Left cardiac atrium (tissue), 4 donors: ENCODE results near the gene CTTN. TPM values are rescaled to one million over a fixed set of nuclear protein-coding genes. Genes with fewer than 3 reads are reported as not detected.

Experiments
- ATAC-seq, 2 donors: fragments of 200-7000 bp; cut with Tn5 transposase; one replicate each; pipeline ENCODE4 v1.9.1; 2020; ENCODE audit warnings: mild to moderate bottlenecking in 2 of 2, moderate library complexity in 2 of 2
- DNase-seq: peaks from one replicate; pipeline ENCODE4 v3.0.0-alpha.2; 2020
- intact Hi-C, 2 donors: fragments of 100-400 bp; cut with DNase I; formaldehyde crosslinking; loops; one replicate each; pipeline versions ENCODE4 v1.14.1 to v1.15.1; 2022 to 2023
- total RNA-seq, 2 donors: library from RNA; stranded (reverse); fragmentation: NEBNext Ultra II Directional; extraction: Animal tissue kit (Norgen Biotek cat#: 25700); gene quantifications; one replicate each; pipeline ENCODE4 v1.2.1, GENCODE V29; 2021
- donor health status: DM: no; HTN: yes; CAD: no.
- donor health status: DM: no; HTN: yes; CAD: no; lungs with severe emphysema.
- donor health status: DM: yes; HTN: yes; CAD: no.
- donor health status: Dilated cardiomyopathy.

Gene CTTN
- total RNA-seq, 2 donors from 2014 or later = 71.7 to 112 TPM

DNA sequence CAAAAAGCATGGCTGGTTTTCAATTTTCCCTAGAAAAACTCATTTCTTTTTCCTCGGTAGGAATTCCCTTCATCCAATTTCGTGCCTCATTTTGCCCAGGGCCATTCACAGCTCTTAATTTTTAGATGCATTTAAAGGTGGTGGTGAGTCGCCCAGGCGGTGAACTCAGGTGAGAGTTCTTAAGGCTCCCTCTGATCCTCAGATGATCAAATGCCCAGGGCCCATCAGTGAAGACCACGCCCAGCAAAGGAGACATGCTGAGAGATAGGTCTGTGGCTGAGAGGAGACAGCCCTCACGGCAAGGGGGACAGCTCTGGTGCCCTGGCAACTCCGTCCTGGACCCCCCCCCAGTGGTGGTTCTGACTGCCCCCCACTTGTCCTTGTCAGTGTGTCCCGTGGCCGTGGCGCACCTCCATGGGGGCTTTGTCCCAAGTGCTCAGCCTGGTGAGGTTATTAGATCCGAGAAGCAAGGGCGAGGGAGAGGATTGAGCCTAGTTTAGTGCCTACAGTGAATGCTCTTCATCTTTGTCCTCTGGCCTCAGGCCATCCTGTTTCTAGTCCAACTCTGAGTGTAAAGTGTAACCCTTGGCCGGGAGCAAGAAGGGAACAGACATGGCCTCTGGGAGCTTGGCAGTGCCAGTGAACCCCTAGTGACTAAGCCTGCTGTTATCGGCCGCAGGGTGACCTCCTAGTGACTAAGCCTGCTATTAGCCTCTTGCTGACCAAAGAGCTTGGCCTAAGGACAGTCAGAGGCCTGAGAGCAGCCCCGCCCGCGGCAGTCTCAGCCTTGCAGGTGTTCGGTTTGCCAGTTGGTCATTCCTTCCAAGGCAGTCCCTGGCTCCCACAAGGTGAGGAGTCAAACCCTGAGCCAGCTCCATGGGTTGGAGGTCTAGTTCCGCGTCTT is 83.5 kb downstream of the CTTN start:
- ATAC-seq (peak; percentile 83 to 94), DNase-seq (peak; percentile 62)
- intact Hi-C loops = loop anchor here in 1 of 2 donors (1.0 to 5.0 kb wide), 2 partner anchors 15 to 275 kb away; no protein-coding TSS in a partner anchor

DNA sequence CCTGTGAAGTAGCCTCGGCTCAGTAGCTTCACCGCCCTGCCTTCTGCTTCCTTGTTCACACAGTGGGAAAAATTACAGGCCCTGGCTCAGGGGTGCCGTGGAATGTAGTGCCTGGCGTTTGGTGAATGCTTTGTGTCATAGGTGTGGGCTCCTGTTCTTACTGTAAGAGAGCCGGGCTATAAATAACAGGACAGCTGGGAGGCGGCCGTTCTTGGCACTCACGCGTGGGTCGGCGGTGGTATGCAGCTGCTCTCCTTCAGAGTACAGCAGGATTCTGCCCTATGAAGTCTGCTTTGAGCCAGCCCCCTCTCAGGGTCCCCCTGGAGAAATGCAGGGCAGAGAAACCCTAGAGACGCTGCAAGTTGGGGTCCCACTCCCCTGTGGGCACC is 84.2 kb downstream of the CTTN start:
- DNase-seq = peak; percentile 47
- intact Hi-C loops = loop anchor here in 1 of 2 donors (1.0 to 5.0 kb wide), 2 partner anchors 15 to 275 kb away; no protein-coding TSS in a partner anchor
- ATAC-seq = peak; percentile 83 to 87

DNA sequence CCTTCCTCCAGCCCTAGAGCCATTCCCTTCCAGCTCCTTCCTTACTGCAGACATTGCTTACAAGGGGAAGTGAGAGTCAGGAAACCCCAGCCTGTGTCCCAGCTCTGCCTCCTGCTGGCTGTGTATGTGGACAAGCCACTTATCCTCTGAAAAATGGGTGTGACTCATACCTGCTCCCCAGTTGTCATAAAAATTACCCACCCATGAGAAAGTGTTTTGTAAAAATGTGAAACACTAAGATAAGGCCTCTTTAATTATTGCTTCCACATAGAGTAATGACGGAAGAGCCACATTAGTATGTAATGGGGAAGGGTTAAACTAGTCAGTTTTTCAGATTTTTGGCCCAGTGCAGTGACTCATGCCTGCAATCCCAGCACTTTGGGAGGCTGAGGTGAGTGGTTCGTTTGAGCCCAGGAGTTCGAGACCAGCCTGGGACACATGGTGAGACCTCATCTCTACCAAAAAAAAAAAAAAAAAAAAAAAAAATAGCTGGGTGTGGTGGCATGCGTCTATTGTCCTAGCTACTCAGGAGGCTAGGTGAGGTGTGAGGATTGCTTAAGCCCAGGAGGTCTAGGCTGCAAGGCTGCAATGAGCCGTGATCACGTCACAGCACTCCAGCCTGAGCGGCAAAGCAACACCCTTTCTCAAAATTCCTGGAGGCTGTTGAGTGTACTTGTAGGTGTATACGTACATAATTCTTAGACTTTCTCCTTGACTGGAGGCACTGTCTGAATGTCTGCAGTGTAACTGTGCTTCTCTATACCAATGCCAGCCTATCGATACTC is 84.9 kb downstream of the CTTN start:
- ATAC-seq = peak; percentile 58 to 72
- intact Hi-C loops = loop anchor here in 1 of 2 donors (5.0 kb wide), 1 partner anchor 274 kb away; no protein-coding TSS in a partner anchor
- DNase-seq = no peak

- DNase-seq (no peak), ATAC-seq (no peak)
- intact Hi-C loops = loop anchor here in 1 of 2 donors (5.0 kb wide), 1 partner anchor 273 kb away; no protein-coding TSS in a partner anchor
Measured at GRCh38 chr11:70483917-70484316, 85.6 kb downstream of the CTTN start.

GRCh38 chr11:70485326-70486025 is 87.1 kb downstream of the CTTN start:
- ATAC-seq (no peak), DNase-seq (no peak)
- intact Hi-C loops = no loop called here

DNA sequence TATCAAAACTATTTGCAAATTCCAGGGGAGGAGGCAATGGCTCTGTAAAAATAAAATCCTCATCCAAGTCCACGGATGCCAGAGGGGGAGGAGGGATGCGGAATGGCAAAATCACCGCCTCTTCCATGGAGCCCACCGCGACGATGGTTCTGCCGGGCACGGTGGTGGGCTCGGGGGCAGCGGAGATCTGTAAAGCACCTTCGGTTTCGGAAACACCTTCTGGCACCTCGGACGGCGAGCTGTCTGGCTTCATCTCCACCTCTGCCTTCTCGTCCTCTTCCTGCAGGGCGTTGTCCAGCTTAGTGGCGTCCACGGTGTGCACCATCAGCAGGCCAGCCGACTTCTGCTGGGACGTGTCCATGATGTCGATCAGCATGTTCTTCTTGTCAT is 87.7 kb downstream of the CTTN start:
- ATAC-seq = no peak
- no peak for DNase-seq
- intact Hi-C loops = no loop called here

Other genes with a start within 250 kb of the CTTN start
- gene FADD, start 195.2 kb upstream of the CTTN start, total RNA-seq = 10 to 100 TPM; 11.1 to 11.3 TPM
- gene PPFIA1, start 127.8 kb upstream of the CTTN start, total RNA-seq = 10 to 100 TPM; 32.0 to 39.8 TPM